Renal cortical epithelial cell (primary cell): ENCODE measurements around the gene CD74. TPM values are rescaled to one million over a fixed set of nuclear protein-coding genes. Genes with fewer than 3 reads are reported as not detected.

Experiments
- DNase-seq: peaks from one replicate; pipeline ENCODE4 v3.0.0-alpha.2; 2011; ENCODE audit warnings: low read depth
- total RNA-seq: library from RNA; depleted of rRNA; stranded (reverse); fragments of >200 nt; gene quantifications from 2 replicates; pipeline ENCODE4 v1.2.3, GENCODE V29; 2014

The CD74 gene
- total RNA-seq, 1 donor from 2014 or later, result 42.5 TPM

DNA sequence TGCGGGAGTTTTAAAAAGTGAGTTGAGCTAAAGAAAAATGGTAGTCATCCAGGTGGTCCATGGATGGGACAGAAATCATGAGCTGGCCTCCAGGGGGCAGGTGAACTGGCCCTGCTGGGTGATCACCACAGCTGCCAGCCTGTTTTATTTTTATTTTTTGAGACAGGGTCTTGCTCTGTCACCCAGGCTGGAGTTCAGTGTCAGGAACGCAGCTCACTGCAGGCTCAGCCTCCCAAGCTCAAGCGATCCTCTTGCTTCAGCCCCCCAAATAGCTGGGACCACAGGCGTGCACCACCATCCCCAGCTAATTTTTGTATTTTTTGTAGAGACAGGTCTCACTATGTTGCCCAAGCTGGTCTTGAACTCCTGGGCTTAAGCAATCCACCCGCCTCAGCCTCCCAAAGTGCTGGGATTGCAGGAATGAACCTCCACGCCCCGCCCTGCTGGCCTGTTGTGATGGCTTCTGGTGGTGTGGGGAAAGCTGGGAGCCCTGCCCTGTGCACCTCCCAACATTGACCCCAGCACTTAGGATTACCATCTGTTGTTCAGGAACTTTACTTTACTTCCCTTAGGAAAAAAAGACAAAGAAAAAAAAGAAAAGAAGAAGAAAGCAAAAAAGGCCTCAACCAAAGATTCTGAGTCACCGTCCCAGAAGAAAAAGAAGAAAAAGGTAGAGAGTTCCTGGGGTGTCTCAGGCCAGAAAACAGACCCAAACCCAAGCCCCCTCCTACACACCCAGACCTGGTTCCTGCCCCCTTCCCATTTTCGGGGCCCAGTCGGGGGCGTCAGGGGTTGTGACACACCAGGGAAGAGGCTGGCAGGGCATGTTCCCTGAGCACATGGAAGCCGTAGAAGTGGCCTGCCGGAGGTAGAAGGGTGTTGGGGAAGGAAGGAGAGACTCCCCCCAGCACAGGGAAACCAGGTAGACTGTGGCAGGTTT is 14.7 kb downstream of the CD74 start:
- no peak for DNase-seq

DNA sequence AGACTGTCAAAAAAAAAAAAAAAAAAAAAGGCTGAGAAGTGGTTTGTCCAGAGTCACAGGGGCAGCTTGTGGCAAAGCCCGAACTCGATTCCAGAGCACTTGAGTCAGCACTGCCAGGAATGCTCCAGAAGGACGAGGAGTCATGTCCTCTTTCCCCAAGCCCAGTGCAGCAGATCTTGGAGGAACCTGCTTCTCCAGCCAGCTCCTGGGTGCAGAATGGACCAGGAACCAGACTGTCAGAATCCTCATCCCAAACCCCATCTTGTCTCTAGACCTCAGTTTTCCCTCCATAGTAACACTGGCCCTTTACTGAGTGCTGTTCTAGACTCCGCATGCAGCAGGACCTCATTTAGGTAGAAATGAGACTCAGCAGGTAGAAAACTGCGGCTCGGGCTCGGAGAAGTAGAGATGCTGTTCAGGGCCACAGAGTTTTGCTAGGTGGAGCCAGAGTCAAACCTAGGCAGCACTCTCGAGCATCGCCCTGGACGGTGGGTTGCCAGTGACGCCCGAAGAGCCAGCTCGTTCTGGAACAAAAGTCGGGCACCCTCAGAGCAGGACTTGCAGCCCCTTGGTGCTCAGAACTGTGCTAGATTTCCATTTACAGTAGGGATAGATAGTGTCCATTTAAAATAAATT is 15.4 kb downstream of the CD74 start:
- DNase-seq, result no peak

DNA sequence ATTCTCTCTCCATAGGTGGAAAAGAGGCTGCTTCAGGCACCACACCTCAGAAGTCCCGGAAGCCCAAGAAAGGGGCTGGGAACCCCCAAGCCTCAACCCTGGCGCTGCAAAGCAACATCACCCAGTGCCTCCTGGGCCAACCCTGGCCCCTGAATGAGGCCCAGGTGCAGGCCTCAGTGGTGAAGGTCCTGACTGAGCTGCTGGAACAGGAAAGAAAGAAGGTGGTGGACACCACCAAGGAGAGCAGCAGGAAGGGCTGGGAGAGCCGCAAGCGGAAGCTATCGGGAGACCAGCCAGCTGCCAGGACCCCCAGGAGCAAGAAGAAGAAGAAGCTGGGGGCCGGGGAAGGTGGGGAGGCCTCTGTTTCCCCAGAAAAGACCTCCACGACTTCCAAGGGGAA is 16.4 kb downstream of the CD74 start:
- DNase-seq, result no peak

DNA sequence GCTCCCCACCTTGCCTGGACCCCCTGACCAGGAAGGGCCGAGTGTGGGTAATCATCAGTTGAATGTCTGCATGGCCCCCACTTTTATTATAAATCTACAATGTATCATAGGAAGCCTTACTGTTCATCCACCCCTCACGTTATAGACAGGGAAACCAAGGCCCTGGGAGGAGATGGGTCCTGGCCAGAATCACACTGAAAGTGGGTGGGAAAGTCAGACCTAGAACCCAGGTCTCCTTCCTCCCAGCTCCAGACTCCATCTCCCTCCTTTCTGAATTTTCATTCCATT is 17.1 kb downstream of the CD74 start:
- DNase-seq, result no peak

DNA sequence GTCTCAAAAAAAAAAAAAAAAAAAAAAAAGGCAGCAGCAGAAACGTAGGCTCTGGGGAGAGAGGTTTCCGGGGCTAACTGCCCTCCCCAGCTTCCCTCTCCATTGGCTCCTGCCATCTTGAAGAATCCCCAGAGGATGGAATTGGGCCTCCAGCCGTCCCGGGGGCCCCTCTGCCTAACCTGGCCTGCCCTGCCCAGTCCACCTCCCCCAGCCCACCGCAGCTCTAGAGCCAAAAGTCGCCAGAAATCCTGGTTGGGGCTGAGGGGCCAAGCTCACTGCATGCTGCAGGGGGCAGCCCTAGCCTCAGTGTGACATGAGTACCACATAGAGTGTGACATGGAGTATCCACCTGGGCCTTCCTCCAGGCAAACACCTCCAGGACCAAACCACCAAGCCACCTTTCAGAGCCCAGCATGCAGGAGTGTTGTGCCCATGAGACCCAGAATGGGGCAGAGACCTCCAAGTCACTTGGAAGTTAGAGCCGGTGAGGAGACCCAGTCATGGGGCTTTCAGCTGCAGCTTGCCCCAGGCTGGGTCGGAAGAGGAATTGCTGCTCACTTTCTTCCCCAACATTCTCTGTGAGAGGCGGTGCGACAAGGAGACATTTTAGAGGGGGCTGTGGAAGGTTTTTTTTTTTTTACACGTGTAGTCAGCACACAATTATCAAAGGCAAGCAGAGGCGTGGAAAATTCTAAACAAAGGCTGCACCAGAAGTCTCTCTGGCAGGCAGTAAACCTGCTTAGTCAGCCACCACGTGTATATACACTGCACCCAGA is 17.6 kb downstream of the CD74 start:
- no peak for DNase-seq

DNA sequence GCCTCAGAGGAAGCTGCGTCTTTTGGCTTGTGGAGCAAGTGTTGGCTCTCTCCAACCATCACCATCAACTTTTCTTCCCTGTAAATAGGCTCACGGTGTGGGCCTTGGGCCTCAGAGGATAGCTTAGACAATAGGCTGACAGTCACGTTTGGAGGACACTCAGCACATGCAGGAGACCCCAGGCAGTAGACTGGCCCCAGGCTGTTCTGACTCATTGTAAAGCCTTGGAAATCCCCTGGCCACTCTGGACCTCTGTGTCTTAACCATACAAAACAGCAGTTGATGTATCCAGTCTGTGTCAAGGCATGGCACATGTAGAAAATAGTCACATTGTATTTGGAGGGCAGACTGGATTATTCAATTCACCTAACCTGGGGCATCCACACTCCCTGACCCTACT is 18.6 kb downstream of the CD74 start:
- peak; percentile 9 for DNase-seq

DNA sequence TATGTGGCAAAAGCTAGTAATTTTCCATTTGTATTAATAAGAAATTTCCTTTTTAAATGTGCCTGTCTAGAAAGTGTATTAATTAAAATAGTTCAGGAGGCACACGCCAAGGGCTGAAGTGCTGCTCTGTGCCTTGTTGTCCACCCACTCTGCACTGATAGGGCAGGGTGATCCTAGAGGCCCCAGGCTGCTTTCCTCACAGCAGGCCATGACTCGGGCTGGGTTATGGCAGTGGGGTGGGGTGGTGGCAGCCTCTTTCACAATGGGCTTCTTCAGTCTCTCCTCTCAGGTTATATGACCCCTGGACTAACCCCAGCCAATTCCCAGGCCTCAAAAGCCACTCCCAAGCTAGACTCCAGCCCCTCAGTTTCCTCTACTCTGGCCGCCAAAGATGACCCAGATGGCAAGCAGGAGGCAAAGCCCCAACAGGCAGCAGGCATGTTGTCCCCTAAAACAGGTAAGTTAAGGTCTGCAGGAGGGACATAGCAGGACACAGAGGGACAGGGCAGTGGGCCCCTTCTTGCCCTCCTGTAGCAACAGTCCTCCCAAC is 19.5 kb downstream of the CD74 start:
- DNase-seq, result no peak

DNA sequence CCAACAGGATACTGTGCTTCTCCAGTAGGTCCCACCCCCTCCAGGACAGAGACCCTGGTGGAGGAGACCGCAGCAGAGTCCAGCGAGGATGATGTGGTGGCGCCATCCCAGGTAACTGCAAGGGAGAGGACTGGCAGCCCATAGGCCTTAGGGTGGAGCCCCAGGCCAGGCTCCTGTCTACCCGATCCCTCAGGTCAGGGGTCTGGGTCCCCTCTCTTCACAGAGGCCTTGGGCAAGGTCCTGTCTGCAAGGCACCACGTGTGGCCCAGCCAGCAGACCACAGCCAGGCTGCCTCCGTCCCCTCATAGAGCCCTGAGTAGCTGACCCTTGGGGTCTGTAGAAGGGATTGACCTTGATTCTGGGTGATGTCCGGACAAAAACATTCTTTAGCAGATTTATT is 20.0 kb downstream of the CD74 start:
- no peak for DNase-seq

DNA sequence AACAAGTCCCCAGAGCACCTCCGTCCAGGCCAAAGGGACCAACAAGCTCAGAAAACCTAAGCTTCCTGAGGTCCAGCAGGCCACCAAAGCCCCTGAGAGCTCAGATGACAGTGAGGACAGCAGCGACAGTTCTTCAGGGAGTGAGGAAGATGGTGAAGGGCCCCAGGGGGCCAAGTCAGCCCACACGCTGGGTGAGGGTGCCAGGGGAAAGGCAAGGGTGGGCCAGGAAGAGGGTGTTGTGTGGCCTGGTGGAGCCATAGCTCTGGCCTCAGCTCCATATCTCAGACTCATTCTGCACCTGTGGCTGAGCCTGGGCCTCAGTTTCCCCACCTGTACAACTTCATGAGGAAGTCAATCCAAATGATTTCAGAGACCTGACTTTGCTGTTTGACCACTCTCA is 20.7 kb downstream of the CD74 start:
- no peak for DNase-seq

DNA sequence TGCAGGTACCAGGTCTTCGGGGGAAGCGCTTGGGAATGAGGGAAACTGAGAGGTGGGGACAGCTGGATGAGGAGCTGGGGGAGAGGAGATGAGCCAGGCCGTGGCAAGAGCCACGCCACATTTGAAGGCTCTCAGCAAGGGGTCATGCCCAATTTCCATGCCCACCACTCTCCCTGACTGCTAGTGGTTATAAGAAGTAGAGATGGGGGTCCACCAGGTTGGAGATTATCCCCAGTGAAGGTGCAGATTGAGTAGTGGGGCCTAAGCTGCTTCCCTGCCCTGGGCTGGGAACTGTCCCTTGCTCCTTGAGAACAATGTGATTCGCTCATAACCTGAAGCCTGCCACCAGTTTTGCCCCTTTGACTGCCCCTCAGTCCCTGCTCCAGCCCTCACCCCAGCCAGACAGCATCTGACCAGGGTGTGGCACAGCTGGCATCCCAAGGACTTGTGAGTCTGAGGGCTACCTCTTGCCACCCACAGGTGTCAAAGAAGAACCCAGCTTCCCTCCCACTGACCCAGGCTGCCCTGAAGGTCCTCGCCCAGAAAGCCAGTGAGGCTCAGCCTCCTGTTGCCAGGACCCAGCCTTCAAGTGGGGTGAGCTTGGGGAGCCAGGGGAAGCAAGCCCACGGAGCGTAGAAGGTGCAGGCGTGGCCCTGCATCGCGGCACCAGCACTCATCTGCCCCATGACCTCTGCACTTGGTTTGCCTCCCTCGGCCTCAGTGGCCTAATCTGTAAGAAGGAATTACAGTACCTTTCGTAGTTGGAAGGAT is 21.5 kb downstream of the CD74 start:
- DNase-seq, result no peak

DNA sequence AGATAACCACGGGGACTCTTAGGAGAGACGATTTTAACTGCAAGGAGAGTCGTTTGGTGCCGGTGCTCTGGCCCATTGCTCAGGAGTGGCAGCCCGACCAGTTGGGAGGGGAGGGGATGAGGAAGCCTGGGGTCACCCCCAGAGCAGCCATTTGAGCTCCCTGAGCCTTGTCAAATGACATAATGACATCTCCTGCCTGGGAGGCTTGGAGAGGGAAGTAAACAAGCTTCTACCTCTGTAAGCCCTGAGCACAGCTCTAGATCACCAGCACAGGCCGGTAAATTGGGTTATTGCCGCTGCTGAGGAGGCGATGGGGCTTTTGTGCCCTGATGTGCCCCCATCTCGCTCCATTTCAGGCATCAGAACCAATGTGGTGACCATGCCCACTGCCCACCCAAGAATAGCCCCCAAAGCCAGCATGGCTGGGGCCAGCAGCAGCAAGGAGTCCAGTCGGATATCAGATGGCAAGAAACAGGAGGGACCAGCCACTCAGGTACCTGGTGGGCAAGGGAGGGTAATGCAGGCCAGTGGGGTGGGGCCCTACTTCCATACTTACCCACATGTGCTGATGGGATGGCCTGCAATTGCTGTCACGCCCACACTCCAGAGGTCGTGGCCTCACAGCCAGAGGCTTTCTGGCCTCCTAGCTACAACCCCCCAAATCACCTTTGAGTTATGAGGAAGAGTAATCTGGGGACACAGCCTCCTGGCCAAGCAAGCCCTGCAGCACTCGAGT is 23.0 kb downstream of the CD74 start:
- no peak for DNase-seq

DNA sequence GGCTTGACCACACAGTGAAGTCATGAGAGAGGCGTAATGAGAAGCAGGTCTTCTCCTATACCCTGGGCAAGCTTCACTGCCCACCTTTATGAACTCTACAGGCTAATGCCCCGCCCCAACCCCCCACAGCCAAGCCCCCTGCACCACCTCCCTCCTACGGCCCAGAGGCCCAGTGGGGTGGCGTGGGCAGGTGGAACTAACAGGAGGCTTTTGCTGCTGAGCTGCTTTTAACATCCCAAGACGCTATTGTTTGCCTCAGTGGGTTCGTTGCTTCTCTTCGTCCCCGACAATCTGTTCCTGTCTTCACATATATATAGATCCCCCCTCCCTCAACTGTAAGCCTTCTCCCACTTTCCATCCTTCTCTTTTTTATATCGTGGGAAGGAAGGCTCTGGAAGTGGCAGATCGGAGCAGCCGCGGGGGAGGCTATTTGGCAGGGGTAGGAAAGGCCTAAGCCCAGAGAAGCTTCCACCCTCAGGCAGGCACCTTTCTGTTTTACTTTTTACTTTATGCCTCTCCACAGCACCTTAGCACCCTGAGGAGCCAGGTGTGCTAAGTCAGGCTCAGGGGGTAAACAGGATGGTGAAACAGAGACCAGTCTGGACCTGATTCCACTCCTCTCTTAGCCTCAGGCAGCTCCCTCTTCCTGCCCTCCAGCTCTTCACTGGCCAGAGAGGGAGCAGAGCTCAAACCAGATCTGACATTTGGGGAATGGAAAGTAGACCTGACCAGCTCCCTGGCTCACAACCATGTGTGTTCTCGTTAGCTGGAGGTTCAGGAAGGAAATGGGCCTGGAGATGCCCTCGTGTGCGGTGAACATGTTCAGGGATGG is 26.5 kb downstream of the CD74 start:
- no peak for DNase-seq

DNA sequence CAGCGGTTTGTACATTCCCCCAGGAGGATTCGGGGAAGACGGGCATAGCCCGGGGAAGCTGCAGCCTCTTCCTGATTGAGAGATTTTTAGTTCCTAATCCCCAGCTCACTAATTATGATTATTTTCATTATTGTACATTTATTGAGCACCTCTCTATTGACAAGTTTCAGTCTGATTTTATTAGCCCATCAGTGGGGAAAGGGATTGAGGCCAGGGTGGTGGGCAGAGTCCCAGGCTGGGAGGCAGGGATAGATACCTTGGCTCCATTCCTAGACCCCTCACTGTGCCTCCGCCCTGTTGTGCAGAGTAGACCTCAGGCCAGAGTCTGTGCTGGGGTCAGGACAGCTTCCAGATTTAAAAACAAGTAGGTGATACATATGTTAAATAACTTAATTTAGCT is 28.0 kb downstream of the CD74 start:
- no peak for DNase-seq

DNA sequence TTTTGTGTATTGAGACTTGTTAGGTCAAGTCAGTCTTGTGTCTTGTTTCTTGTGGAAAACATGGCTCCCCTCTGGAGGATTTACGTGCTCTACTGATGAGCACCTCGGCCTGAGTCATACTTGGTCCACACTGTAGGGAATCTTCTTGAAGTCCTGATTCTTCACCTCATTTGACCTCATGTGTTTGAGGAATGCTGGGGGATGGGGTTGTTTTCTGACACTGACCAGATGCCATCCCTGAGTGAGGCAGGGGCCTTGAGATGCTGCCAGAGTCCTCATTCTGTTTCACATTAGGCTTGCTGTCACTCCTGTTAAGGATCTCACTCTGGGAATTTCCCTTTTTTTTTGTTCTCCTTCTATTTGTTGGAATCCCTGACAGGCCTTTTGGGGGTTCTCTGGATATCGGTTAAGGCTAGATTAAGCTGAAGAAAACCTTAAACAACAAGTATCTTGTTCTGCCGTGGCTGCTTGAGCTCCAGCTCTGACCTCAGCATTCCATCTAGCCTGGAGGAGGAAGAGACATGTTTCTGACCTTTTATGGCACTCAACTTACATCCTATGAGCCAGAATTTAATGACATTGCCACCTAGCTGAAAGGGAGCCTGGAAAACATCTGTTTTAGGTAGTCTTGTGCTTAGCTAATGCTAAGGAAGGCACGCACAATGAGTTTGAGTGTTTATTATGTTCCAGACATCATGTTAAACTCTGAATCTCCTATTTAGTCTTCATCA is 34.6 kb downstream of the CD74 start:
- peak; percentile 70 for DNase-seq

DNA sequence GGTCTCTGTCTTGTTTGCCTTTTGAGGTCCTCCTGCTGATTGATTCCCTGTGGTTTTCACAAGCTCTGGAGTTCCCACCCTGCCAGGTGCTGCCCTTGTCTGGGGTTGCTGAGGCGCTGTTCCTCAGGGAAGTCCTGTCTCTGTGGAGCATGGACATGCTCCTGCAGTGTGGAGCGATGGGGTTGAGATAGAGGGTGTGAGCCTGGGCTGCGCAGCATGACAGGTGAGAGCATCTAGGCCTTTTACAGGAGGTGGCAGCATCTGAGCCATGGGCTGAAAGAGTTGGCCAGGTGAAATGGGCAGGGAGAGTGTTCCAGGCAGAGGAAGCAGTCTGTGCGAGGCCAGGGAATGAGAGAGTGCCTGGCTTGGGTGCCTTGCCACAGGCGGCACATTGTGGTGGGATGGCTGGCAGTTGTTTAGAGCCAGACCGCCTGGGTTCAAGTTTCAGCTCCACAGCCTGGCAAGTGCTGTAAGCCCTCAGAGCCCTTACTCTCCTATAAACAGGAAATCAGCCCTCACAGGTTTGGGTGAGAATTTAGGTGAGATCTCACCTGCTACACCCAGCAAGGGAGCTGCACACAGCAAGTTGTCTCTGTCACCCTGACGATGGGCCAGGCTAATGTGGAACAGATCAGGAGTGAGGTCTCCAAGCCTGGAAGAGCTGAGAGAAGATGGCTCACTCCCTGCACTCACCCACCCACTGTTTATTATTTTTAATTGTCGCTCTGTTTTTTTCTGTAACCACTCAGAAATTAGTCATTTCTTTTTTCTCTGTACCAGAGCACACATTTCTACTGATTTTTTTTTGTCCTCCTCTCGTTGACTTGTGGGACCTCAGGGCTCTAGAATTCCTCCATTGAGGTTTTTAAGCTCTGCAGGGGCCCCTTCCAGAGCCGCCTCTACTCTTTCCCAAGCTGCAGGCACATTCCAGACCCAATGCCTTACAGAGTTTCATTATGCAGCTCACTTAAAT is 35.6 kb downstream of the CD74 start:
- no peak for DNase-seq

DNA sequence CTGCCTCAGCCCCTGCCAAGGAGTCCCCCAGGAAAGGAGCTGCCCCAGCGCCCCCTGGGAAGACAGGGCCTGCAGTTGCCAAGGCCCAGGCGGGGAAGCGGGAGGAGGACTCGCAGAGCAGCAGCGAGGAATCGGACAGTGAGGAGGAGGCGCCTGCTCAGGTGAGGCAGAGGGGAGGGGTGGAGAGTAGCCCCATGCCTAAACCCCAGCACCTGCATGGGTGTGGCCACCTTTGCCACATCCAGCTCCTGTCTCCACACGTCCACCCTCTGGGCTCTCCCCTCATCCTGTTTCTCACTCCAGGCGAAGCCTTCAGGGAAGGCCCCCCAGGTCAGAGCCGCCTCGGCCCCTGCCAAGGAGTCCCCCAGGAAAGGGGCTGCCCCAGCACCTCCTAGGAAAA is 38.1 kb downstream of the CD74 start:
- no peak for DNase-seq

DNA sequence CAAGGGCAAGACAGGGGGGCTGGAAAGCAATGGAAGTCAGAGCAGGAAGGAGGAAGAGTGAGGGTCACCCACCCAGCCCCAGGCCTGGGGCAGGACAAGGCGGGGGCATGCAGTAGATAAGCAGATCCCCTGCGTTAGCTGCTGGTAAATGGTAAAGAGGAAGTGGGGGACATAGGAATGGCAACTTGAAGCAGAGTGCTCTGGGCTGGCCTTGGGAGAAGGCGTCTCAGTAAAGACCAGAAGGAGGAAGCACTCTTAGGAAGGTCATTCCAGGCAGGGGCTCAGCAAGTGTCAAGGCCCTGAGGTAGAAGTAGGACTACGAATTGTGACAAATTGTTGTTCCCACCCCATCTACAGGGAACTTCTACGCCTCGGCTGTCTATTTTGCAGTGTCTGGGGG is 40.1 kb downstream of the CD74 start:
- no peak for DNase-seq

DNA sequence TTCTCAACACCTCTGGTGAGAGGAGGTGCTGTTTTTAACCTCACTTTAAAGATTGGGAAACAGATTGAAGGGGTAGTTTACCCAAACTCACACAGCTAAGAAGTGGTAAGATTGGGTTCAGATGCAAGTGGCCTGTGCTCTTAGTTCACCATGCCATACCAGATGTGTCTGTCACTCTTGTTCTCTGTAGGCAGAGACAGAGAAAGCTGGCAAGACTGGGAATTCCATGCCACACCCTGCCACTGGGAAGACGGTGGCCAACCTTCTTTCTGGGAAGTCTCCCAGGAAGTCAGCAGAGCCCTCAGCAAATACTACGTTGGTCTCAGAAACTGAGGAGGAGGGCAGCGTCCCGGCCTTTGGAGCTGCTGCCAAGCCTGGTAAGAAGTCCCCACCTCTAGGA is 44.2 kb downstream of the CD74 start:
- DNase-seq, result no peak
